K562 (cell line): ENCODE data around the gene FUT2. TPM values are rescaled to one million over a fixed set of nuclear protein-coding genes. Genes with fewer than 3 reads are reported as not detected.

ENCODE experiments used
- ATAC-seq: fragments of 200-7000 bp; cut with Tn5 transposase; 3 replicates; pipeline ENCODE4 v1.9.1; 2020; ENCODE audit warnings: moderate library complexity
- BruUV-seq: library from RNA; stranded (reverse); fragments of 400-500 nt; replicated peaks from 2 replicates; lab custom pipeline; 2021; lab: Mats Ljungman, UMichigan
- CTCF ChIA-PET: fragments of 300-600 bp; formaldehyde crosslinking; extraction: SDS; loops from one replicate; lab custom pipeline; 2021; ENCODE audit warnings: low intra/inter-chr PET ratio; lab: Yijun Ruan, JAX
- POLR2A ChIA-PET: fragments of 300-600, 350-650 bp; sonication (Branson Sonifier 250); formaldehyde crosslinking; extraction: SDS; loops from one replicate; lab custom pipeline; 2021; ENCODE audit warnings: antibody characterized with exemption, inconsistent platforms; lab: Yijun Ruan, JAX
- DNase-seq, 4 experiments: peaks; one replicate each; pipeline versions ENCODE4 v3.0.0 to v3.0.0-alpha.2; 2011 to 2018; ENCODE audit warnings: low spot score in 3 of 4, mixed read lengths in 3 of 4; ENCODE audit errors: extremely low read depth in 1 of 4
- FAIRE-seq: peaks from 2 replicates; lab custom pipeline; 2011; peaks lifted over from hg19 to GRCh38; lab: Jason Lieb, UNC
- H2AFZ ChIP-seq: 2 replicates; pipeline ENCODE4 v1.6.0; 2011; ENCODE audit warnings: low read depth, low read length, control low read depth, inconsistent platforms
- H3K27ac ChIP-seq: fragments of 200-600 bp; 3 replicates; pipeline ENCODE4 v1.8.0; 2011; ENCODE audit warnings: low read depth, mild to moderate bottlenecking, control low read depth, inconsistent platforms, low read length, moderate library complexity, mixed read lengths; ENCODE audit errors: extremely low read depth
- H3K27me3 ChIP-seq, 2 experiments: fragments of 300-600 bp in 1 of 2; 2 replicates in 1 of 2; 3 replicates in 1 of 2; pipeline versions ENCODE4 v1.6.0 to v1.8.0; 2011; ENCODE audit warnings: inconsistent platforms in 2 of 2, low read length in 2 of 2, mild to moderate bottlenecking in 1 of 2, mixed read lengths in 1 of 2, moderate library complexity in 1 of 2; ENCODE audit not compliant: control insufficient read depth in 2 of 2, insufficient read depth in 2 of 2
- H3K36me3 ChIP-seq: fragments of 300-600 bp; 3 replicates; pipeline ENCODE4 v1.8.0; 2011; ENCODE audit warnings: mild to moderate bottlenecking, low read length, inconsistent platforms; ENCODE audit not compliant: control insufficient read depth, insufficient read depth
- H3K4me1 ChIP-seq, 2 experiments: fragments of 200-600 bp in 1 of 2; replicated peaks in 1 of 2; 2 replicates in 1 of 2; 3 replicates in 1 of 2; pipeline versions ENCODE4 v1.5.1 to v1.8.0; 2011; ENCODE audit warnings: inconsistent platforms in 2 of 2, low read length in 2 of 2, mild to moderate bottlenecking in 1 of 2, mixed read lengths in 1 of 2, moderate library complexity in 1 of 2; ENCODE audit not compliant: control insufficient read depth in 2 of 2, insufficient read depth in 2 of 2
- H3K4me2 ChIP-seq: 2 replicates; pipeline ENCODE4 v1.6.1; 2011; ENCODE audit warnings: low read length, control low read depth, inconsistent platforms, mixed read lengths; ENCODE audit not compliant: insufficient read depth
- H3K4me3 ChIP-seq: fragments of 200-600 bp; sonication (generic), shearing (Covaris generic); 2 replicates; pipeline ENCODE4 v1.5.1; 2016; ENCODE audit warnings: control low read depth, inconsistent platforms
- H3K79me2 ChIP-seq: fragments of 200-600 bp; 3 replicates; pipeline ENCODE4 v1.8.0; 2011; ENCODE audit warnings: low read length, inconsistent platforms; ENCODE audit not compliant: control insufficient read depth, insufficient read depth
- H3K9ac ChIP-seq, 2 experiments: 2 replicates each; pipeline versions ENCODE4 v1.6.0 to v1.6.1; 2011; ENCODE audit warnings: low read depth in 2 of 2, low read length in 2 of 2, control low read depth in 1 of 2, inconsistent platforms in 1 of 2, mild to moderate bottlenecking in 1 of 2, mixed read lengths in 1 of 2; ENCODE audit not compliant: insufficient read depth in 1 of 2
- H3K9me1 ChIP-seq: one replicate; pipeline ENCODE4 v1.6.0; 2011; ENCODE audit warnings: inconsistent platforms, mild to moderate bottlenecking, low read length, moderate library complexity; ENCODE audit not compliant: control insufficient read depth, insufficient read depth
- H3K9me3 ChIP-seq: replicated peaks from 2 replicates; pipeline ENCODE4 v1.5.1; 2011; ENCODE audit warnings: low read depth, low read length, inconsistent platforms; ENCODE audit not compliant: control insufficient read depth, insufficient read depth
- H4K20me1 ChIP-seq: replicated peaks from 2 replicates; pipeline ENCODE4 v1.6.1; 2011; ENCODE audit warnings: low read length, inconsistent platforms, mixed read lengths; ENCODE audit not compliant: control insufficient read depth, insufficient read depth
- RBFOX2 ChIP-seq: fragments of 200-400 bp; formaldehyde crosslinking; IDR thresholded peaks from 2 replicates; pipeline ENCODE4 v1.6.1; 2017; ENCODE audit warnings: low read depth, mild to moderate bottlenecking, low read length, moderate library complexity
- WGBS: fragments of 100-300 bp; shearing (Covaris generic); methylation state at CpG from one replicate; pipeline ENCODE4 v1.1.6; 2016; ENCODE audit warnings: low coverage, mixed read lengths; ENCODE audit not compliant: insufficient coverage; ENCODE audit errors: missing lambda C conversion rate; 5-methylcytosine and 5-hydroxymethylcytosine counted together
- in situ Hi-C: fragments of 300-500 bp; cut with MboI; formaldehyde crosslinking; loops from 4 replicates; pipeline ENCODE4 v1.15.0; 2018; ENCODE audit warnings: inconsistent platforms, mixed read lengths
- intact Hi-C: fragments of 100-400 bp; cut with micrococcal nuclease; formaldehyde crosslinking; loops from 2 replicates; pipeline ENCODE4 v1.14.2; 2022
- polyA plus RNA-seq, 8 experiments: library from polyadenylated mRNA; depleted of rRNA in 4 of 8; stranded (reverse) in 5 of 8; unstranded in 3 of 8; fragments of >200 nt; fragmentation: Nextera tagmentation in 2 of 8; fragmentation: Illumina TruSeq in 1 of 8; extraction: Ambion mirVana in 2 of 8; extraction: Trizol in 1 of 8; gene quantifications; 2 replicates each; pipeline versions ENCODE4 v1.2.1 to v1.2.3, GENCODE V29; 2011 to 2014; ENCODE audit warnings: inconsistent platforms in 1 of 8, missing spikeins in 1 of 8
- total RNA-seq, 7 experiments: library from RNA; depleted of rRNA in 6 of 7; stranded (reverse); fragments of >200 nt in 6 of 7; fragmentation: Illumina TruSeq in 2 of 7; extraction: Trizol in 2 of 7; gene quantifications; 2 replicates each; pipeline versions ENCODE4 v1.2.1 to v1.2.3, GENCODE V29; 2011 to 2021; ENCODE audit warnings: low replicate concordance in 1 of 7
- TF ChIP-seq, protein P1 (sequence below): sonication (generic); formaldehyde crosslinking; IDR thresholded peaks from 2 replicates; pipeline ENCODE4 v1.8.1; 2023; ENCODE audit warnings: mild to moderate bottlenecking, missing genetic modification reagents
- TF ChIP-seq, protein P2 (sequence below): fragments of 450-650 bp; IDR thresholded peaks from one replicate; pipeline ENCODE4 v1.6.1; 2018; ENCODE audit warnings: mild to moderate bottlenecking, moderate library complexity; ENCODE audit not compliant: partially characterized antibody

Gene FUT2
- total and polyA plus RNA-seq, 9 of the 15 experiments (the other 6 are each of a cell fraction or from before 2014, with no cell fraction given) = 0.03 to 0.04 TPM; not detected in 7

DNA sequence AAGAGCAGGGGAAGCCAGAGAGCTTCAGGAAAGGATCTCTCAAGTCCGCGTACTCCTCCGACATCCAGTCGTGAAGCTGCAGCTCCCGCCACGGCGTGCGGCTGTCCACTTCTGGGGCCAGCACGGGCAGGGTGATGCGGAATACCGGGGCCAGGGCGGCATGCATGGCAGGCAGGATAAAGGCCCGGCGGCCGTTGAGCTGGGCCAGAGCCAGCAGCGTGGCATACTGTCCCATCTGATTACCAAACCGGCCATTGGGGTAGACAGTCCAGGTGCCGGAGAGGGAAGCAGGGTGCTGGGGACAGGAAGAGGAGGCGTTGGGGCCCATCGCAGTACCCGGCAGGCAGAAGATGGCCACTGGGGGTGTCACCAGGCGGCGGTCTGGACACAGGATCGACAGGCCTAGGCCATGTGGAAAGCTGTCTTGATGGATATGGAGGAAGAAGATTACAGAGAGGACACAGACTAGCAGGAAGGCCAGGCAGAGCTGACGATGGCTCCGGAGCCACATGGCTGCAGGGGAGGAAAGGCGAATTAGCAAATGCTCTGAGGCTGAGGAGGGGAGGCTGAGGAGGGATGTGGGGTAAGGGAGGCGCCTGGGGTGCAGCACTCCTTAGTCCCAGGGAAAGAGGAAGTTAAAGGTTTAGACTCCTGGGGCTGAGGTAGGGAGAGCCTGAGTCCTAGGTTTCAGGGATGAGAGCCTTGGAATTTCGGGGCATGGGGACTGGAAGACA lies 55.2 kb downstream of the FUT2 start:
- intact Hi-C loops = no loop called here
- 87% methylated on average over 26 of the region's 29 CpGs for WGBS
- in situ Hi-C loops = no loop called here
- peaks cover 48 to 75% of the 10 kb centered on the region in 2 experiments for H3K4me1 ChIP-seq
- no peak for ATAC-seq
- BruUV-seq = no TSS peak
- no peaks in the 10 kb centered on the region for H3K9me3 ChIP-seq
- no peaks in the 10 kb centered on the region for H4K20me1 ChIP-seq
- H3K27ac ChIP-seq = no peak overlapping the region; the same call in 2 of the 3 replicates
- peaks cover 41% of the 10 kb centered on the region for H3K79me2 ChIP-seq
- TF ChIP-seq, protein P1, sequence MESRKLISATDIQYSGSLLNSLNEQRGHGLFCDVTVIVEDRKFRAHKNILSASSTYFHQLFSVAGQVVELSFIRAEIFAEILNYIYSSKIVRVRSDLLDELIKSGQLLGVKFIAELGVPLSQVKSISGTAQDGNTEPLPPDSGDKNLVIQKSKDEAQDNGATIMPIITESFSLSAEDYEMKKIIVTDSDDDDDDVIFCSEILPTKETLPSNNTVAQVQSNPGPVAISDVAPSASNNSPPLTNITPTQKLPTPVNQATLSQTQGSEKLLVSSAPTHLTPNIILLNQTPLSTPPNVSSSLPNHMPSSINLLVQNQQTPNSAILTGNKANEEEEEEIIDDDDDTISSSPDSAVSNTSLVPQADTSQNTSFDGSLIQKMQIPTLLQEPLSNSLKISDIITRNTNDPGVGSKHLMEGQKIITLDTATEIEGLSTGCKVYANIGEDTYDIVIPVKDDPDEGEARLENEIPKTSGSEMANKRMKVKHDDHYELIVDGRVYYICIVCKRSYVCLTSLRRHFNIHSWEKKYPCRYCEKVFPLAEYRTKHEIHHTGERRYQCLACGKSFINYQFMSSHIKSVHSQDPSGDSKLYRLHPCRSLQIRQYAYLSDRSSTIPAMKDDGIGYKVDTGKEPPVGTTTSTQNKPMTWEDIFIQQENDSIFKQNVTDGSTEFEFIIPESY = peak; percentile 69
- TF ChIP-seq RBFOX2 = peak; percentile 51
- TF ChIP-seq, protein P2, sequence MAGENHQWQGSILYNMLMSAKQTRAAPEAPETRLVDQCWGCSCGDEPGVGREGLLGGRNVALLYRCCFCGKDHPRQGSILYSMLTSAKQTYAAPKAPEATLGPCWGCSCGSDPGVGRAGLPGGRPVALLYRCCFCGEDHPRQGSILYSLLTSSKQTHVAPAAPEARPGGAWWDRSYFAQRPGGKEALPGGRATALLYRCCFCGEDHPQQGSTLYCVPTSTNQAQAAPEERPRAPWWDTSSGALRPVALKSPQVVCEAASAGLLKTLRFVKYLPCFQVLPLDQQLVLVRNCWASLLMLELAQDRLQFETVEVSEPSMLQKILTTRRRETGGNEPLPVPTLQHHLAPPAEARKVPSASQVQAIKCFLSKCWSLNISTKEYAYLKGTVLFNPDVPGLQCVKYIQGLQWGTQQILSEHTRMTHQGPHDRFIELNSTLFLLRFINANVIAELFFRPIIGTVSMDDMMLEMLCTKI = no peak
- no peak for FAIRE-seq
- POLR2A ChIA-PET = interaction anchor here (0.7 kb wide), 1 partner anchor 30 kb away, joined by 3 read pairs; no protein-coding TSS in a partner anchor
- H3K4me3 ChIP-seq = no peak overlapping the region
- H3K9ac ChIP-seq = peak overlapping the region in 1 of 2 experiments; percentile 49; a peak in 2 of 4 replicates
- no peak for DNase-seq
- no peaks in the 10 kb centered on the region for H3K27me3 ChIP-seq
- CTCF ChIA-PET = no interaction called here
- H2AFZ ChIP-seq = no peak overlapping the region; the same call in 1 of the 2 replicates
- no peaks in the 10 kb centered on the region for H3K9me1 ChIP-seq
- peaks cover 22% of the 10 kb centered on the region; the same call in 1 of the 3 replicates for H3K36me3 ChIP-seq
- H3K4me2 ChIP-seq = peak overlapping the region; percentile 40
